DOHH2 (cell line): ENCODE results near the gene VAMP4.

Experiments used
- H3F3A ChIP-seq: fragments of 200-600 bp; sonication (generic), shearing (Covaris generic); 2 replicates; pipeline ENCODE4 v1.6.0; 2016; ENCODE audit warnings: antibody characterized with exemption, mild to moderate bottlenecking; ENCODE audit not compliant: control insufficient read depth, insufficient read depth
- H3K27ac ChIP-seq: fragments of 200-600 bp; sonication (generic); 2 replicates; pipeline ENCODE4 v1.5.1; 2014; ENCODE audit warnings: low read depth, mild to moderate bottlenecking, low read length, moderate library complexity
- H3K27me3 ChIP-seq: fragments of 200-600 bp; sonication (generic); 2 replicates; pipeline ENCODE4 v1.6.1; 2014; ENCODE audit warnings: mild to moderate bottlenecking, low read length, mixed read lengths; ENCODE audit not compliant: control insufficient read depth
- H3K36me3 ChIP-seq: fragments of 200-600 bp; sonication (generic); 2 replicates; pipeline ENCODE4 v1.6.1; 2014; ENCODE audit warnings: mild to moderate bottlenecking, low read length, moderate library complexity, mixed read lengths; ENCODE audit not compliant: control insufficient read depth
- H3K4me1 ChIP-seq: fragments of 200-600 bp; sonication (generic); 2 replicates; pipeline ENCODE4 v1.6.1; 2014; ENCODE audit warnings: mild to moderate bottlenecking, low read length, mixed read lengths; ENCODE audit not compliant: control insufficient read depth
- H3K4me2 ChIP-seq: fragments of 200-600 bp; sonication (generic); 2 replicates; pipeline ENCODE4 v1.6.0; 2014; ENCODE audit warnings: mild to moderate bottlenecking, low read length, moderate library complexity
- H3K4me3 ChIP-seq: fragments of 200-600 bp; sonication (generic); 2 replicates; pipeline ENCODE4 v1.5.1; 2014; ENCODE audit warnings: mild to moderate bottlenecking, low read length, mixed read lengths
- H3K79me2 ChIP-seq: fragments of 200-600 bp; sonication (generic); 2 replicates; pipeline ENCODE4 v1.6.1; 2014; ENCODE audit warnings: mild to moderate bottlenecking, low read length, mixed read lengths; ENCODE audit not compliant: control insufficient read depth
- H3K9me2 ChIP-seq: fragments of 200-600 bp; sonication (generic); replicated peaks from 2 replicates; pipeline ENCODE4 v1.6.1; 2014; ENCODE audit warnings: mild to moderate bottlenecking, low read length, mixed read lengths; ENCODE audit not compliant: control insufficient read depth
- H3K9me3 ChIP-seq: fragments of 200-600 bp; sonication (generic); 2 replicates; pipeline ENCODE4 v1.6.1; 2014; ENCODE audit warnings: antibody characterized with exemption, low read length, mixed read lengths; ENCODE audit not compliant: control insufficient read depth, insufficient read depth
- H4K20me1 ChIP-seq: fragments of 200-600 bp; sonication (generic); 2 replicates; pipeline ENCODE4 v1.6.0; 2014; ENCODE audit warnings: low read depth, mild to moderate bottlenecking, antibody characterized with exemption, low read length, moderate library complexity; ENCODE audit not compliant: control insufficient read depth, insufficient read depth
- CTCF ChIP-seq: fragments of 200-600 bp; sonication (generic); IDR thresholded peaks from one replicate; pipeline ENCODE4 v1.5.1; 2014; ENCODE audit warnings: antibody characterized with exemption, mild to moderate bottlenecking, low read depth, low read length; ENCODE audit not compliant: poor library complexity, severe bottlenecking
- EZH2phosphoT487 ChIP-seq: fragments of 200-600 bp; sonication (generic); IDR thresholded peaks from 2 replicates; pipeline ENCODE4 v1.6.1; 2017; ENCODE audit warnings: borderline replicate concordance, mild to moderate bottlenecking, antibody characterized with exemption, low read length, moderate library complexity, mixed read lengths

Gene VAMP4

GRCh38 chr1:171780583-171781175 lies 38.8 kb upstream of the VAMP4 start:
- H3K9me2 ChIP-seq = no peaks in the 10 kb centered on the region
- peak overlapping the region; percentile 70 for H3K27ac ChIP-seq
- no peaks in the 10 kb centered on the region for H3K9me3 ChIP-seq

GRCh38 chr1:171772312-171772711 lies 30.4 kb upstream of the VAMP4 start:
- no peaks in the 10 kb centered on the region for H3K79me2 ChIP-seq
- H3K4me1 ChIP-seq = no peaks in the 10 kb centered on the region

More at GRCh38 chr1:171780583-171781175, 38.8 kb upstream of the VAMP4 start:
- H3K36me3 ChIP-seq = peaks cover 32% of the 10 kb centered on the region
- H3K4me2 ChIP-seq = peak overlapping the region; percentile 69
- H3K4me1 ChIP-seq = peaks cover 40% of the 10 kb centered on the region
- peaks cover 8% of the 10 kb centered on the region for H3F3A ChIP-seq
- no peaks in the 10 kb centered on the region; the same call in 1 of the 2 replicates for H3K27me3 ChIP-seq
- TF ChIP-seq EZH2phosphoT487 (no peak), CTCF (peak; percentile 10)
- peak overlapping the region; percentile 65 for H3K4me3 ChIP-seq
- no peaks in the 10 kb centered on the region for H4K20me1 ChIP-seq
- peaks cover 43% of the 10 kb centered on the region for H3K79me2 ChIP-seq

GRCh38 chr1:171769754-171770153 lies 27.9 kb upstream of the VAMP4 start:
- TF ChIP-seq EZH2phosphoT487 (no peak), CTCF (no peak)
- Histone ChIP-seq H3K4me1 (no peaks in the 10 kb centered on the region), H3K79me2 (no peaks in the 10 kb centered on the region), H3K4me2 (no peak overlapping the region), H3F3A (no peaks in the 10 kb centered on the region), H3K4me3 (no peak overlapping the region), H3K9me2 (no peaks in the 10 kb centered on the region), H3K27me3 (peaks cover 7% of the 10 kb centered on the region; the same call in 1 of the 2 replicates), H3K9me3 (no peaks in the 10 kb centered on the region), H3K36me3 (no peaks in the 10 kb centered on the region), H3K27ac (no peak overlapping the region), H4K20me1 (no peaks in the 10 kb centered on the region)

More at GRCh38 chr1:171772312-171772711, 30.4 kb upstream of the VAMP4 start:
- no peaks in the 10 kb centered on the region for H3K9me2 ChIP-seq
- H3K4me3 ChIP-seq = no peak overlapping the region
- H3K4me2 ChIP-seq = no peak overlapping the region
- H4K20me1 ChIP-seq = no peaks in the 10 kb centered on the region
- no peaks in the 10 kb centered on the region for H3K36me3 ChIP-seq
- H3K27ac ChIP-seq = no peak overlapping the region
- H3K27me3 ChIP-seq = peaks cover 7% of the 10 kb centered on the region; the same call in 1 of the 2 replicates
- TF ChIP-seq CTCF (no peak), EZH2phosphoT487 (no peak)
- H3K9me3 ChIP-seq = no peaks in the 10 kb centered on the region
- no peaks in the 10 kb centered on the region for H3F3A ChIP-seq
